Mesodermal cell (in vitro differentiated cells): ENCODE results near the gene WLS. TPM values are rescaled to one million over a fixed set of nuclear protein-coding genes. Genes with fewer than 3 reads are reported as not detected.
A peak's percentile ranks its signal among the peaks of the same experiment; 100 is the strongest.

Experiments
- H3K27ac ChIP-seq: 2 replicates; pipeline ENCODE4 v1.7.0; 2013; ENCODE audit warnings: mild to moderate bottlenecking, low read depth, low read length, moderate library complexity; ENCODE audit not compliant: severe bottlenecking
- H3K36me3 ChIP-seq: 2 replicates; pipeline ENCODE4 v1.7.1; 2013; ENCODE audit warnings: mild to moderate bottlenecking, low read length, moderate library complexity; ENCODE audit not compliant: control insufficient read depth, insufficient read depth
- H3K4me1 ChIP-seq: one replicate; pipeline ENCODE4 v1.7.1; 2013; ENCODE audit warnings: mild to moderate bottlenecking, low read length; ENCODE audit not compliant: insufficient read depth, control insufficient read depth, poor library complexity, severe bottlenecking
- H3K4me3 ChIP-seq: 2 replicates; pipeline ENCODE4 v1.7.0; 2013; ENCODE audit warnings: low read length, control low read depth, mild to moderate bottlenecking; ENCODE audit not compliant: insufficient read depth, poor library complexity, severe bottlenecking; ENCODE audit errors: extremely low read depth
- H3K9me3 ChIP-seq: 2 replicates; pipeline ENCODE4 v1.7.1; 2013; ENCODE audit warnings: mild to moderate bottlenecking, low read length, moderate library complexity; ENCODE audit not compliant: control insufficient read depth
- WGBS, 2 experiments: methylation state at CpG; one replicate each; pipeline ENCODE4 v1.1.5; 2013; ENCODE audit warnings: missing lambda C conversion rate in 2 of 2; ENCODE audit not compliant: insufficient coverage in 2 of 2; 5-methylcytosine and 5-hydroxymethylcytosine counted together
- polyA plus RNA-seq, 2 experiments: library from polyadenylated mRNA; stranded (reverse); fragments of 50-300 nt; gene quantifications; one replicate each; pipeline ENCODE4 v1.2.3, GENCODE V29; 2013

Gene WLS
- 174 TPM for polyA plus RNA-seq (2013, experiment 1 of 2)
- 146 TPM for polyA plus RNA-seq (2013, experiment 2 of 2)

GRCh38 chr1:68232289-68233148 is at the start of gene WLS:
TSS of gene WLS (minus strand) at chr1:68232523. CDS start at chr1:68232299, 224 bp downstream.
- Histone ChIP-seq H3K9me3 (no peaks in the 10 kb centered on the region), H3K27ac (peak within 1 kb of the TSS; percentile 57), H3K36me3 (no peaks in the 10 kb centered on the region), H3K4me1 (peaks cover 6% of the 10 kb centered on the region), H3K4me3 (peak within 1 kb of the TSS; percentile 82)
- 0 to 1% methylated on average over 6 to 31 of the region's 42 CpGs for WGBS, 2 experiments

GRCh38 chr1:68280286-68280685 is 48.0 kb upstream of the WLS start:
- Histone ChIP-seq H3K4me1 (peaks cover 8% of the 10 kb centered on the region), H3K27ac (peak overlapping the region; percentile 42), H3K9me3 (no peaks in the 10 kb centered on the region), H3K4me3 (no peak overlapping the region), H3K36me3 (no peaks in the 10 kb centered on the region)
- 29% methylated on average over 1 of the region's 1 CpG; no CpG with 5 or more reads in 1 of the 2 experiments for WGBS, 2 experiments

GRCh38 chr1:68279846-68280245 is 47.5 kb upstream of the WLS start:
- no peaks in the 10 kb centered on the region for H3K9me3 ChIP-seq
- H3K4me1 ChIP-seq, result peaks cover 8% of the 10 kb centered on the region
- WGBS, 2 experiments, result 100% methylated on average over 1 of the region's 2 CpGs; no CpG with 5 or more reads in 1 of the 2 experiments
- H3K27ac ChIP-seq, result peak overlapping the region; percentile 42
- H3K4me3 ChIP-seq, result no peak overlapping the region
- no peaks in the 10 kb centered on the region for H3K36me3 ChIP-seq

GRCh38 chr1:68278221-68278620 is 45.9 kb upstream of the WLS start:
- Histone ChIP-seq H3K36me3 (no peaks in the 10 kb centered on the region), H3K4me3 (no peak overlapping the region), H3K4me1 (peaks cover 8% of the 10 kb centered on the region), H3K27ac (no peak overlapping the region), H3K9me3 (no peaks in the 10 kb centered on the region)
- 43% methylated on average over 1 of the region's 1 CpG; no CpG with 5 or more reads in 1 of the 2 experiments for WGBS, 2 experiments

DNA sequence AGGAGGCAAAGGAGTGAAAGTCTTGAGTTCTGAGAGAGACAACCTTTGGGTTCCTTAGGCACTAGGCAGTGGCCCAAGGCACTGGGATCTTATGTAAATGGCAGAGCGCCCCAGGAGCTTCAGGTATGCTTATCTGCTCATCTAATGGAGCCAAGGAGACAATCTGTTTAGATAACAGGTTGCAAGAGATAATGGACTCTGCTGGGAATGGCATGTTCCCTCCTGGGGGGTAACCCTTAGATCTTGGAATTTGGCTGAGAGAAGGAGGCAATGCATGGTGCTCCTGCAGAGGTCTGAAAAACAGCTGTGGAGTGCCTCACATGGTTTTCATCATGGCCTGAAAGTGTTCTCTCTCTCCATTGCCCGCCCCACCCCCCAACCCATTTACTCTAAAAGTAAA is 44.1 kb upstream of the WLS start:
- Histone ChIP-seq H3K27ac (no peak overlapping the region), H3K9me3 (no peaks in the 10 kb centered on the region), H3K4me3 (no peak overlapping the region), H3K36me3 (no peaks in the 10 kb centered on the region), H3K4me1 (peaks cover 8% of the 10 kb centered on the region)
- 33 to 54% methylated on average over 1 of the region's 2 CpGs for WGBS, 2 experiments

DNA sequence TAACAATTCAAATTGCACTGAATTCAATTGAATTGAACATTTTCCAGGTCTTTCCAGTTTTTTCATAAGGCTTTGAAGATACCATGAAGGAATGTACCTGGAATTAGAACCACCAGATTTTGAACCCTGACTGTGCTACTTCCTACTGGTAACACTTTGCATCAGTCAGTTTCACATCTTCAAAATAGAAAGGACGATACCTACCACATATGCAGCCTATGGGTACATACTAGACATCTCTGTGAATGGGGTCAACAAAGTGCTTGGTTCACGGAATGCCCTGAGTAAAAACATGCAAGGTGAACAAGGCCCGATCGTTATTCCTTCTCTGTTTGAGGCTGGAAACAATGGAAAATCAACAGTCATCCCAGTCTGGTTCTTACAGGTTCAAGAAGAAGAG is 41.2 kb upstream of the WLS start:
- Histone ChIP-seq H3K27ac (no peak overlapping the region), H3K36me3 (no peaks in the 10 kb centered on the region), H3K4me1 (no peaks in the 10 kb centered on the region), H3K4me3 (no peak overlapping the region), H3K9me3 (no peaks in the 10 kb centered on the region)
- 75 to 82% methylated on average over 3 to 4 of the region's 4 CpGs for WGBS, 2 experiments

DNA sequence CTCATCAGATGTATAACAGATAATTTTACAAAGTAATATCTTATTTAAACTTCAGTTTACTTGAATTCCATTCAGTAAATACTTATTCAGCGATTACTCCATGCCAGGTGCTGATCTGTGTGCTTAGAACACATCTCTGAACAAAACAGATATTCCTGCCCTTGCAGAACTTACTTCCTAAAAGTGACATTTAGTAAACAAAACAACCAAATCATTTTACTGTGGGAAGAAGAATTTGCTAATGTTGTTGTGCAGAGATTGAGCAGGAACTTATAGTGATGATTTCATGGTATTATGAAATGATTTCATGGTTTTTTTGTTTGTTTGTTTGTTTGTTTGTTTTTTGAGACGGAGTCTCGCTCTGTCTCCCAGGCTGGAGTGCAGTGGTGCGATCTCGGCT is 39.3 kb upstream of the WLS start:
- Histone ChIP-seq H3K9me3 (no peaks in the 10 kb centered on the region), H3K36me3 (no peaks in the 10 kb centered on the region), H3K4me1 (no peaks in the 10 kb centered on the region), H3K4me3 (no peak overlapping the region), H3K27ac (no peak overlapping the region)
- WGBS, 2 experiments, result 90 to 97% methylated on average over 5 of the region's 5 CpGs

DNA sequence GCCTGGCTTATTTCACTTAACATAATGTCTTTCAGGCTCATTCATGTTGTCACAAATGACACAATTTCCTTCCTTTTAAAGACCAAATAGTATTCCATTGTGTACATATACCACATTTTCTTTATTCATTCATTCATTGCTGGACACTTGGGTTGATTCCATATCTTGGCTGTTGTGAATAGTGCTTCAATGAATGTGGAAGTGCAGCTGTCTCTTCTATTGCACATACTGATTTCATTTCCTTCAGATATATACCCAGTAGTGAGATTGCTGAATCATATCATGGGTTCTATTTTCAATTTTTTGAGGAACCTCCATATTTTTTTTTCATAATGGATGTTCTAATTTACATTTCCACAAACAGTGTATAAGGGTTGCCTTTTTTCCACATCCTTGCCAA is 38.6 kb upstream of the WLS start:
- no peak overlapping the region for H3K4me3 ChIP-seq
- no peaks in the 10 kb centered on the region for H3K36me3 ChIP-seq
- no peaks in the 10 kb centered on the region for H3K9me3 ChIP-seq
- no peaks in the 10 kb centered on the region for H3K4me1 ChIP-seq
- H3K27ac ChIP-seq, result no peak overlapping the region

GRCh38 chr1:68269637-68270430 is 37.5 kb upstream of the WLS start:
- Histone ChIP-seq H3K9me3 (no peaks in the 10 kb centered on the region), H3K4me3 (no peak overlapping the region), H3K27ac (no peak overlapping the region), H3K36me3 (no peaks in the 10 kb centered on the region), H3K4me1 (no peaks in the 10 kb centered on the region)
- WGBS, 2 experiments, result no CpG with 5 or more reads among the region's 3 CpGs

DNA sequence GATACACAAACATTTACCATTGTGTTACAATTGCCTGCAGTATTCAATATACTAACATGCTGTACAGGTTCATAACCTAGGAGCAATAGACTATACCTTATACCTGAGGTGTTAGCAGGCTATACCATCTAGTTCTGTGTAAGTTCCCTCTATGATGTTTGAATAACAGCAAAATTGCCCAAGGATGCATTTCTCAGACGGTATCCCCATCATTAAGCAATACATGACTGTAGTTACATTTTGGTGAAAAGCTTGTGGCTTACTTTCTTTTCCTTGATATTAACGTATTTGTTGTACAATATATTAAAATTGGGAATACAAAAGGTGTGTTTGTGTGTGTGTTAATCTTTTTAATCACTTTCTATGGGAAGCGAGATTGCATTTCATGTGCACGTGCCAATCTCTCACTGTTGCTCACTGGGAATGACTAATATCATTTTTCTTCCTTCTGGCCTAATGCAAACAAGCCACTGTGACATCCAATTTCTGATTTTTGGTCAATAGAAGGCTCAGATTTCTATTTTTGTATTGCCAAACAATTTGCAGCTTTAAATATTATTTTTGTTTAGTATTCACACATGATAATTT is 36.7 kb upstream of the WLS start:
- no peak overlapping the region for H3K27ac ChIP-seq
- H3K9me3 ChIP-seq, result no peaks in the 10 kb centered on the region
- no peak overlapping the region for H3K4me3 ChIP-seq
- 92% methylated on average over 2 of the region's 4 CpGs; no CpG with 5 or more reads in 1 of the 2 experiments for WGBS, 2 experiments
- H3K36me3 ChIP-seq, result no peaks in the 10 kb centered on the region
- no peaks in the 10 kb centered on the region for H3K4me1 ChIP-seq
